CD1c-positive myeloid dendritic cell (primary cell): ENCODE measurements around the gene CA5A.
A peak's percentile ranks its signal among the peaks of the same experiment; 100 is the strongest.
"Not testable (repeated sequence)": the region's sequence is repeated elsewhere in the genome, so short reads cannot be mapped to it uniquely, and the experiment has no call there.

ENCODE experiments used
- DNase-seq: peaks from one replicate; pipeline ENCODE4 v3.0.0-alpha.2; 2016; ENCODE audit errors: extremely low spot score

The CA5A gene

GRCh38 chr16:87936375-87937230 is at the start of gene CA5A:
Gene CA5A, minus strand, starts transcription at chr16:87936529. Its CDS starts 79 bp downstream, at chr16:87936450.
- no peak for DNase-seq

- not testable (repeated sequence) for DNase-seq
These were observed 49.2 kb upstream of the CA5A start for GRCh38 chr16:87985493-87985892.

GRCh38 chr16:87984632-87985267 is 48.4 kb upstream of the CA5A start:
- no peak for DNase-seq

GRCh38 chr16:87984180-87984579 is 47.9 kb upstream of the CA5A start:
- peak; percentile 32 for DNase-seq

- peak; percentile 79 for DNase-seq
These were observed 47.4 kb upstream of the CA5A start for GRCh38 chr16:87983737-87984097.

- not testable (repeated sequence) for DNase-seq
These were observed 46.9 kb upstream of the CA5A start for GRCh38 chr16:87983072-87983736.

- DNase-seq = peak; percentile 9
These were observed 46.3 kb upstream of the CA5A start for GRCh38 chr16:87982581-87983041.

- not testable (repeated sequence) for DNase-seq
These were observed 45.0 kb upstream of the CA5A start for GRCh38 chr16:87981376-87981775.

- not testable (repeated sequence) for DNase-seq
These were observed 43.7 kb upstream of the CA5A start for GRCh38 chr16:87979911-87980630.

- no peak for DNase-seq
These were observed 43.0 kb upstream of the CA5A start for GRCh38 chr16:87979352-87979751.

GRCh38 chr16:87978127-87978526 is 41.8 kb upstream of the CA5A start:
- no peak for DNase-seq

GRCh38 chr16:87976665-87977064 is 40.3 kb upstream of the CA5A start:
- DNase-seq = no peak

GRCh38 chr16:87974178-87974577 is 37.8 kb upstream of the CA5A start:
- DNase-seq = no peak

- no peak for DNase-seq
These were observed 37.4 kb upstream of the CA5A start for GRCh38 chr16:87973717-87974116.

- DNase-seq = no peak
These were observed 35.6 kb upstream of the CA5A start for GRCh38 chr16:87971933-87972332.

- DNase-seq = no peak
These were observed 33.9 kb upstream of the CA5A start for GRCh38 chr16:87970186-87970585.

GRCh38 chr16:87968541-87968940 is 32.2 kb upstream of the CA5A start:
- no peak for DNase-seq

GRCh38 chr16:87966685-87967185 is 30.4 kb upstream of the CA5A start:
- DNase-seq = peak; percentile 28

- DNase-seq = no peak
These were observed 29.8 kb upstream of the CA5A start for GRCh38 chr16:87966064-87966645.

GRCh38 chr16:87965417-87965816 is 29.1 kb upstream of the CA5A start:
- no peak for DNase-seq

GRCh38 chr16:87964049-87964659 is 27.8 kb upstream of the CA5A start:
- no peak for DNase-seq
